Activated effector memory CD4-positive, alpha-beta T cell treated with Interleukin-2 at 50 U/mL for 16 hours (primary cell): Measurements from ENCODE around the gene RUSC2.
"Not testable (repeated sequence)": the region's sequence is repeated elsewhere in the genome, so short reads cannot be mapped to it uniquely, and the experiment has no call there.

Source experiments
- DNase-seq: peaks from one replicate; pipeline ENCODE4 v3.0.0-alpha.2; 2020

The RUSC2 gene

DNA sequence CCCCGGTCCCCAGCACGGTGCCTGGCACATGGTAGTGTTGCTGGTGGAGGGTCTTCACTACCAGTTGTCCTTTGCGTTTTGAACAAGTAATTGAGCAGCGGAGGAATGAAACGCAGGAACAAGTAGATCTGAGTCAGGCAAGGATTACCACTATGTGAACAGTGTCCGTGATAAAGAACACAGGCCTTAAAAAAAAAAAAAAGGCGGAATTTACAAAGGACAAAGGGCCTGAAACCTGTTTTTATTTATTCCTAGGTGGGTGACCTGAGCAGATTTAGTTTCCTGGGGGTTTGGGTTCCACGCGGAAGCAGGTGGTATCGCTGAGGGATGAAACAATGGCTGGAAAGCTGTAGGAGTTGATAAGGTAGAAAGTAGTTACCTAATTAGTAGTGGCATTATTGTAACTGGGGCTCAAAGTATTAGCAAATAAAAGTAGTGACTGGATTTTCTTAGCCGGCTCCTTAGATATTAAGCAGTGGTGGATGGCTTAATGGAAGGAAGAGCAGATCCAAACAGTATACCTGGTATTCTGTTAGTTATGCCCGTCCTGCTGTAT lies 1.1 kb downstream of the RUSC2 start:
- no peak for DNase-seq

DNA sequence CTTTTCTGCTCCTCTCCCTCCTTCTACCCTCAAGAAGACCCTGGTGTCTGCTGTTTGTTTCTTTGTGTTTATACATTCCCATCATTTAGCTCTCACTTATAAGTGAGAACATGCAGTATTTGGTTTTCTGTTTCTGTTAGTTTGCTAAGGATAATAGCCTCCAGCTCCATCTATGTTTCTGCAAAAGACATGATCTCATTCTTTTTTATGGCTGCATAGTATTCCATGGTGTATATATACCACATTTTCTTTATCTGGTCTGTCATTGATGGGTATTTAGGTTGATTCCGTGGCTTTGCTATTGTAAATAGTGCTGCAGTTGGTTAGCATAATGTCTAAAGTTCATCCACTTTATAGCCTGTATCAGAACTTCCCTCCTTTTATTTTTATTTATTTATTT lies 3.2 kb downstream of the RUSC2 start:
- not testable (repeated sequence) for DNase-seq

DNA sequence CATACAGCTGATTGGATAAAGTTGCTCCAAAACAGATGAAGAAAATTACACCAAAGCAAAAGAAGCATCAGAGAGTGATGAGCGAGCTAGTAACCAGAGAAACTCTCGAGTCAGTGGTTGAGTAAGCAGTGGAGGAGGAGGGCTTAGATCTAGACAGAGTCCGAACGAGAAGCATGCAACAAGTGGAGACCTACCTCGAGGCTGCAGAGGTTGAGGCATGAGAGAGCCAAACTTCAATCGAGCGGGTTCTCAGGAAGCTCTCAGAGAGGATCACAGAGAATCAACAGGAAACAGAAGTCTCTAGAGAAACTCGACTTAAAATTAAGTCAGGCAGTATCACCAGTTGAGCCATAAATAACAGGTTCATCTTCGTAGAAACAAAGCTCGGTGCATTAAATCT lies 6.1 kb downstream of the RUSC2 start:
- DNase-seq: no peak

DNA sequence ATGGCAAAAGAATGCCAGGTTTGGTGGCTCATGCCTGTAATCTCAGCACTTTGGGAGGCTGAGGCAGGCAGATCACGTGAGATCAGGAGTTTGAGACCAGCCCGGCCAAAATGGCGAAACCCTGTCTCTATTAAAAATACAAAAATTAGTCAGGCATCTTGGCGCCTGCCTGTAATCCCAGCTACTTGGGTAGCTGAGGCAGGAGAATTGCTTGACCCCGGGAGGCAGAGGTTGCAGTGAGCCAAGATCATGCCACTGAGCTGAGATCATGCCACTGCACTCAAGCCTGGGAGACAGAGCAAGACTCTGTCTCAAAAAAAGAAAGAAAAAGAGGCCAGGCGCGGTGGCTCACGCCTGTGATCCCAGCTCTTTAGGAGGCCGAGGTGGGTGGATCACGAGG lies 8.3 kb downstream of the RUSC2 start:
- DNase-seq: not testable (repeated sequence)

GRCh38 chr9:35499029-35499700 lies 9.3 kb downstream of the RUSC2 start:
- DNase-seq: no peak

- DNase-seq: no peak
Measured at GRCh38 chr9:35499701-35500030, 9.8 kb downstream of the RUSC2 start.

DNA sequence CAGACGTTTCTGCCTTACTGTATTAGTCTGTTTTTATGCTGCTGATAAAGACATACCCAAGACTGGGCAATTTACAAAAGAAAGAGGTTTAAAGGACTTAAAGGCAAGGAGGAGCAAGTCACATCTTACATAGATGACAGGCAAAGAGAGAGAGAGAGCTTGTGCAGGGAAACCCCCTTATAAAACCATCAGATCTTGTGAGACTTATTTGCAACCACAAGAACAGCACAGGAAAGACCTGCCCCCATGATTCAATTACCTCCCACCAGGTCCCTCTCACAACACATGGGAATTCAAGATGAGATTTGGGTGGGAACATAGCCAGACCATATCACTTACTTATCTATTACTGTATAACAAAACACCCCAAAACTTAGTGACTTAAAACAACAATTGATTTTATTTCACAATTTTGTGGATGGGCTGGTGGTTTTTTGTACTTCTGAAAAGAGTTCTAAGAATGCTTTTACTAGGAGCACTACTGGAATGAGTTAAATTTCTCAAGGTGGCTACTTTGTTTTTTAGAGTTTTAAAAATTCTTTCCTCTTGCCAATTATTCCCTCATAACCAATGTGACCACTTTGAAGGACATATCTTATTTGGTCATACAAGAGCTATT lies 10.3 kb downstream of the RUSC2 start:
- no peak for DNase-seq

DNA sequence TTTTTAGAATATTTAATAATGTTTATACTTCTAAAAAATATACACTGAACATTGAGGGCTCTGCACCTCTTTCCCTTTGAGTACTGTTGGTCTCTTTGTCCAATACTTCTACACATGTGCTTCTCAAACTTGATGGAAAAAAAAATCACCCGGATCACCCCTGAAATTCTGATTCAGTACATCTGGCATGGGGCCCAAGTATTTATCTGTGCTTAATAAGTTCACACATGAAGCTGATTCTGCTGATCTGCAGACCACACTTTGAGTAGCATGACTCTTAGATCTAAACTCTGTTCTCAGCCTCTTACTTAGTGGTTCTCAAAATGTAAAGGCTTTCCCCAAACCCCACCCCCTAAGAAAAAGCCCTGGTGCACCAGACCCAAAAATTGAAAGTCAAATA lies 12.0 kb downstream of the RUSC2 start:
- DNase-seq: no peak

- DNase-seq: no peak
Measured at GRCh38 chr9:35506359-35506758, 16.4 kb downstream of the RUSC2 start.

DNA sequence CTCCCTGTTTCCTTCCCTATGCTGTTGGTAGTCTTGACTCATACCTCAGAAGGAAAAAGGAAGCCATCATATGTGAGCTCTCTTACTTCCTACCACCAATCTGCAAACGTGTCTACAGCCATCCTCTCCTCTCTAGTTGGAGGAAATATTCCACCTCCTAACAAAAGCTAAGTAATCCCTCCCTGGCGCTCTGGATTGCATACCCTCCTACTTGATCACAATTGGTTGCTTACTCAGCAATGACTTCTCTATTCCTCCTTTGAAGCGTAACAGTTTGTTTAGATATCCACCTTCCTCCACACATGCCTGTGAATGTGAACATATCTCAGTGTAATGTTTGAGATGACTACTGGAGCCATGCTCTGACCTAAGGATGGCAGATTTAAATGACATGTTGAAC lies 18.2 kb downstream of the RUSC2 start:
- no peak for DNase-seq

- no peak for DNase-seq
Measured at GRCh38 chr9:35510383-35510753, 20.5 kb downstream of the RUSC2 start.

GRCh38 chr9:35510754-35511428 lies 21.0 kb downstream of the RUSC2 start:
- DNase-seq: no peak

GRCh38 chr9:35511453-35511852 lies 21.5 kb downstream of the RUSC2 start:
- no peak for DNase-seq

- DNase-seq: no peak
Measured at GRCh38 chr9:35515766-35516165, 25.9 kb downstream of the RUSC2 start.

GRCh38 chr9:35516479-35516878 lies 26.6 kb downstream of the RUSC2 start:
- no peak for DNase-seq

GRCh38 chr9:35517131-35517530 lies 27.2 kb downstream of the RUSC2 start:
- DNase-seq: no peak

GRCh38 chr9:35517552-35518224 lies 27.8 kb downstream of the RUSC2 start:
- no peak for DNase-seq

GRCh38 chr9:35518225-35518821 lies 28.4 kb downstream of the RUSC2 start:
- no peak for DNase-seq

DNA sequence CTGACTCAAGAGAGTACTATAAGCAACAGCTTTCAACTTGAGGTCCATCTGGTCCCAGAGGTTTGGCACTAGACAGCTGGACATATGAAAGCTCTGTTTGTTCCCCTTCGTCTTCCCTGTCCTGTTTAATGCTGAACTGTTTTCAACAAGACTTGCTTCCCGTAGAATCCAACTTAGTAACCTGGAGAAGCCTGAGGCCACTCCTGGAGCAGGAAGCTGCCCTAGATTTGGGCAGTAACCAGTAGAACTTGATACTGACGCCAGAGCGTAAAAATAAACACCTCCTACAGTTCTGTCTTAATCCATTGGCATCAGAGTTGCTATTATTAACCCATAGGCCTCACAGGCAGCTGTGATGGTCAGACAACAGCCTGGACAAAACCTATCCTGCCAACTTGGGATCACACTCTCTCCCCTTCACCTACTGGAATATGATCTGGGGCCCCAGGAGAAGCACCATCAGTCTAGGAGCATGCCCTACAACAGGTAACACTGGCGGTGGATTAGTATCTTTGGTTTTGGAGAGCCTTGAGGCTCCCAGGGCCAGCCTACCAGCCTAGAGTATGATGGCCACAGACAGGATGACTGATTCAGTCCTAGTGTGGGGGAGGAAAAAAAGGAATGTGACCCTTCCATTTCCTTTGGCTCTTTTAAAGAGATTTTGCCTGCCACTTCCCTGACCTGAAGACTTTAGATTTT lies 29.2 kb downstream of the RUSC2 start:
- no peak for DNase-seq

DNA sequence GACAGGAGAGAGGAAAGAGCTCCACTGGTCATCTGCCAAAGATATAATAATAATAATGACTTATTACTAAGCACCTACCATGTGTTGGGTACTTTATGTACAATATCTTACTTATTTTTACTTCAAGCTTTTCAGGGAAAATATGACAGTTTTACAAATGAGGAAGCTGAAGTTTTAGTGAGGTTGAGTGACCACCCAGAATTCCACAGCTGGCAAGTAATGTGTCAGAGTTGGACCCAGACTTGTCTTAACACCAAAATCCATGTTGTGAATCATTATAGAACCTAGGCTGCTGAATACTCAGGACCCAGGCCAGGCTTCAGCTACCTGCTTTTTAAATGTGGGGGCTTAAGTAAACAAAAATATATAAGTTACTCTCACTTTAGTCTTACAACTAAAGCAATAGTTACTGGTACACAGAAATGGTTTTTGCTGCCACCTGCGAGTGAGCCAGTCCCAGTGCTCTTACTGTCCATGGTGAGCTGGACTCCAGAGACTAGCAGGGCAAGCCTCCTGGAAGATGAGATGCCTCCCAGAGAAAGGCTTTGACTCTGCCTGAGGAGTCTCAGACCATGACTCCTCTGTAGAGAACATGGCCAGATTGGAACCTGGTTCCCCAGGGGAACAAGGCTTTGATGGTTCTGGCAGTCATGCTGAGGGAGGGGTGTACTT lies 29.9 kb downstream of the RUSC2 start:
- no peak for DNase-seq

DNA sequence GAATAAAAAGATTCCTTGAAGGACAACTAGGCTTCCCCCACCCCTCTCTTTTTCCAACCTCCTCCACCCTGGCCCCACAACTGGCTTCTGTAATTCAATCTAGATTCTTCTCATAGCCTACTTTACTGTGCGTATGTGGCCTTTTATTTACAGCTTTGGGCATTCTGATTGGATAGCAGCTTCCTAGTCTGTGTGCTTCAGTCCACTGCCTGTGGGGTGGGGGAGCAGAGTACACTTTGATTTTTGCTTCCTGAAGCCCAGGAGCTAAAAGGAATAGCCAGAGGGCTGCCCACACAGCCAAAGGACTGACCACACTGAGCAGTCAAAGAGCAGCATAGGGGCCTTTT lies 30.4 kb downstream of the RUSC2 start:
- DNase-seq: no peak

- no peak for DNase-seq
Measured at GRCh38 chr9:35521708-35522107, 31.8 kb downstream of the RUSC2 start.
